Stimulated activated CD8-positive, alpha-beta memory T cell treated with anti-CD3 and anti-CD28 coated beads, Interleukin-12 subunit alpha, Interleukin-12 subunit beta, amount 100 ng/mL, for 24 hours (primary cell): ENCODE data around the gene GDPGP1.

ENCODE experiments used
- DNase-seq: peaks from one replicate; pipeline ENCODE4 v3.0.0-alpha.2; 2020; ENCODE audit errors: extremely low read depth

Gene GDPGP1

GRCh38 chr15:90225504-90226234 is 8.3 kb upstream of the GDPGP1 start:
- no peak for DNase-seq

GRCh38 chr15:90227336-90227735 is 6.7 kb upstream of the GDPGP1 start:
- no peak for DNase-seq

GRCh38 chr15:90227816-90228772 is 5.9 kb upstream of the GDPGP1 start:
- DNase-seq, result no peak

GRCh38 chr15:90228960-90229359 is 5.0 kb upstream of the GDPGP1 start:
- DNase-seq, result no peak

- DNase-seq, result no peak
Measured at GRCh38 chr15:90230071-90230494, 3.9 kb upstream of the GDPGP1 start.

GRCh38 chr15:90230610-90231009 is 3.4 kb upstream of the GDPGP1 start:
- DNase-seq, result no peak

GRCh38 chr15:90231028-90232017 is 2.7 kb upstream of the GDPGP1 start:
- peak; percentile 36 for DNase-seq

GRCh38 chr15:90232196-90232595 is 1.8 kb upstream of the GDPGP1 start:
- no peak for DNase-seq

- no peak for DNase-seq
Measured at GRCh38 chr15:90232941-90233386, 1.0 kb upstream of the GDPGP1 start.

- peak; percentile 95 for DNase-seq
Measured at GRCh38 chr15:90233387-90234095, 468 bp upstream of the GDPGP1 start, which contains the start of gene CIB1. TSS of gene CIB1 (minus strand) at chr15:90233941. CDS start at chr15:90233885, 56 bp downstream.

GRCh38 chr15:90239371-90239770 is 5.4 kb downstream of the GDPGP1 start:
- no peak for DNase-seq

GRCh38 chr15:90240856-90241255 is 6.8 kb downstream of the GDPGP1 start:
- DNase-seq, result no peak

- DNase-seq, result no peak
Measured at GRCh38 chr15:90241343-90242192, 7.6 kb downstream of the GDPGP1 start.

- no peak for DNase-seq
Measured at GRCh38 chr15:90243943-90244639, 10.1 kb downstream of the GDPGP1 start.

GRCh38 chr15:90248789-90249202 is 14.8 kb downstream of the GDPGP1 start:
- DNase-seq, result no peak

GRCh38 chr15:90249203-90249863 is 15.3 kb downstream of the GDPGP1 start, which contains the start of gene TTLL13:
TSS of gene TTLL13 (plus strand) at chr15:90249556. CDS start at chr15:90250631, 1,075 bp downstream.
- peak; percentile 76 for DNase-seq

- DNase-seq, result no peak
Measured at GRCh38 chr15:90257776-90258175, 23.8 kb downstream of the GDPGP1 start.

- DNase-seq, result no peak
Measured at GRCh38 chr15:90259524-90259923, 25.5 kb downstream of the GDPGP1 start.
